ENCODE results near the gene LLGL2.
"Not testable (repeated sequence)": the region's sequence is repeated elsewhere in the genome, so short reads cannot be mapped to it uniquely, and the experiment has no call there.

The LLGL2 gene

DNA sequence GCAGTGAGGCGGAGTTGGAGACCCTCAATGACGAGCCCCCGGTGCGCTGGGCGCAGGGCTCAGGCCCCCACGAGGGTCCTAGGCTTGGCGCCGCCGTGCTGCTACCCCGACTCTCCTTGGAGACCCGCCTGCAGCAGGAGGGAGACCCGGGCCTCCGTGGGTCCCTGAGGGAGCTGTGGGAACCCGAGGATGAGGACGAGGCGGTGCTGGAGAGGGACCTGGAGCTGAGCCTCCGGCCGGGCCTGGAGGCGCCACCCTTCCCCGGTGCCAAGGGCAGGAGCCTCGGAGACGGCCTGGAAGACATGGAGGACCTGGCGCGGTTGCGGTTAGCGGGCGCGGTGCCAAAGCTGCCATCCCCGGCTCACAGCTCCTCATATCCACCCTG lies 64.4 kb downstream of the LLGL2 start:
- DNase-seq (ENCODE audit: low read depth in 2 of 2, low spot score in 1 of 2) = no peak

DNA sequence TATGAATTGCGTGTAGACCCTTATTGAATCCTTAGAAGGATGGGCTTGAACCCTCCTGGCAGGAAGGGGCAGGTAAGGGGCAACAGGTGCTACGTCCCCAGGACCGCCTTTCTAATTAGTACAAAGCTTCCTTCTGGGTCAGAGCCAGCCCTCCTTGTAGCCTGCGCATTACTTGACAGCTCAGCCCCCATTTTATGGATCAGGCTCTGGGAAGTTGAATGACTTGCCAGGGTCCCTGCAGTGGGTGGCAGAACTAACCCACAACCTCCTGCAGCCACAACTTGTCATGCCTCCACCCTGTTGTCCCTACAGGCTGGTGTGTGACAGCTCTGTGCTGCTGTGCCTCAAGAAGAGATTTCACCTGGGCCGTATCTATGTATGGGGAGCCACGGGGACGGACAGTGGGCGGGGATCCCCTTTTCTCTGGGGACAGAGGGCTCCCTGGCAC lies 64.8 kb downstream of the LLGL2 start:
- no peak for DNase-seq (ENCODE audit: low read depth in 2 of 2, low spot score in 1 of 2)

DNA sequence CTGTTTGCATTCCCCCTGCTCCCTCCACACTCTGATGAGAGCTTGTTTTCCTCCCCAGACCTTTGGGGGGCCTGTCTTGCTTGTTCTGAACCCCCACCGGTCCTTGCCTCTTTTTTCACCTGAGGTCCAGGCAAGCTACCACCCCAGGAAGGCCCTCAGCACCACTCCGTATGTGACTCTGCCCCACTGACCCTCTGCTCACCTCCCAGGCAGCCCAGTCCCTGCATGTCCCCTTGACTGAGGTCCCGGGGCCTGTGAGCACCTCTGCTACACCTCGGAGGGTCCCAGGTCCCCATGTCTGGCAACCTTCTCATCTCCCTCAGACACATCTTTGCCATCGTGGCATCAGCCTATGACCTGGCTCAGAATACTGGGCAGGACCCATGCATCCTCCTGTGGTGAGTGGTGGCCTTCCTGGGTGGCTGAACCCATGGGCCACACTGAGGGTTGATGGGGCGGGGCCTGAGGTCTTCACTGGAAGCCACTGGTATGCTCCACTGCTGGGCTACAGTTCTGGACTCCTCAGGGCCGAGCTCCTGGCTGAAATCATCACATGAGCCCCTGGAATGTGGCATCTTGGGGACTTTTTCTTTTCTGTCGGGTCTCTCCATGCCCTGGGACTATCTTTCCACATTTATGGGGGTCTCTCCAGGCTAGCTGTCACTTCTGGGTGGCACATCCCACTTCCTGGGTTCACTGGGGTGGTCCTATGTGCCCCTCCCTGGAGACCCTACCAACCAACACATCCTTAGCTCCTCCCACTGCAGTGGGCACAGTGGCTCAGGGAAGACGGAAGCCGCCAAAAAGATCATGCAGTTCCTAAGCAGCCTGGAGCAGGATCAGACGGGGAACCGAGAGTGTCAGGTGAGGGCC lies 65.6 kb downstream of the LLGL2 start:
- DNase-seq (ENCODE audit: low read depth in 2 of 2, low spot score in 1 of 2) = no peak

DNA sequence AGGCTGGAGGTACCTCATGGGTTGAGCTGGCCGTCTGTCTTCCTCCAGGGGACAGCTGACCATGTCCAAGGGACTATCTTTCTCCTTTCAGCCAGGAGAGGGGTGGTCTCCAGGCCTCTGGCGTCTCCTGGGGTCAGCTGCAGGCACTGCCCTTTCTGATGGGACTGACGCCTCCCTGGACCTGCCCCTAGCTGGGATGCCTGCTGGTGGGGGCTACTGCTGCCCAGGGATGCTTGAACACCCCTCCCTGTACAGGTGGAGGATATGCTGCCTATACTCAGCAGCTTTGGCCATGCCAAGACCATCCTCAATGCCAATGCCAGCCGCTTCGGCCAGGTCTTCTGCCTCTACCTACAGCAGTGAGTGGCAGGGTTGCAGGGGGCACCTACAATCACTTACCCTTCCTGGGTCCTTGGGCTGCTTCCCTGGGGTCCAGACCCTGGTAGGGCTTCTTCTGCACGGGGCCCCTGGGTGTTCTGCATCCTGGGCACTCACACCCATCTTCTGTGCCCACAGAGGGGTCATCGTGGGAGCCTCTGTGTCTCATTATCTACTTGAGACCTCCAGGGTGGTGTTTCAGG lies 66.3 kb downstream of the LLGL2 start:
- no peak for DNase-seq (ENCODE audit: low read depth in 2 of 2, low spot score in 1 of 2)

DNA sequence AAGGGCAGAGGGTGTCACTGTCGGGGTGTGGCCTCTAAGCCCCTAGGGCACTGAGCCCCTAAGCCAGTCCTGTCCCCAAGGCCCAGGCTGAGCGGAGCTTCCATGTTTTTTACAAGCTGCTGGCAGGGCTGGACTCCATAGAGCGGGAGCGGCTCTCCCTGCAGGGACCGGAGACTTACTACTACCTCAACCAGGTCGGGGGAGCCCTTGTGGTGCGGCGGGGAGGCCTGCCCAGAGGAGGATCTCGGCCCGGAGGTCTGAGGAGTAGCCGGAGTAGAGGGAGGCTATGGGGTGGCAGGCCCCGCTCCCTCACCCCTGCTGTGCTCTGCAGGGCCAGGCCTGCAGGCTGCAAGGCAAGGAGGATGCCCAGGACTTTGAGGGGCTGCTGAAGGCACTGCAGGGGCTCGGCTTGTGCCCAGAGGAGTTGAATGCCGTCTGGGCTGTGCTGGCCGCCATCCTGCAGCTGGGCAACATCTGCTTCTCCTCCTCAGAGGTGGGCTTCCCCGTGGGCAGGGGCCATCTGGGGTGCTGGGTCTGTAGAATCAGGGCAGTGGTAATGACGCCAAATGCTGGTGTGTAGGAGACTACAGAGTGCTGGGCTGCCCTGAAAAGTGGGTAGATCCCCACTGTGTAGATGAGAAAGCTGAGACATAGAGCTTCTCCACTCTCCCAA lies 67.0 kb downstream of the LLGL2 start:
- DNase-seq (ENCODE audit: low read depth in 2 of 2, low spot score in 1 of 2) = no peak

DNA sequence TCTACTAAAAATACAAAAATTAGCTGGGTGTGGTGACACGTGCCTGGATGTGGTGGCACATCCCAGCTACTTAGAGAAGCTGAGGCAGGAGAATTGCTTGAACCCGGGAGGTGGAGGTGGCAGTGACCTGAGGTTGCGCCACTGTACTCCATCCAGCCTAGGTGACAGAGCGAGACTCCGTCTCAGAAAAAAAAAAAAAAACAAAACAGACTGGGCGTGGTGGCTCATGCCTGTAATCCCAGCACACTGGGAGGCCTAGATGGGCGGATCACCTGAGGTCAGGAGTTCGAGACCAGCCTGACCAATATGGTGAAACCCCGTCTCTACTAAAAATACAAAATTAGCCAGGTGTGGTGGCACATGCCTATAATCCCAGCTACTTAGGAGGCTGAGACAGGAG lies 67.9 kb downstream of the LLGL2 start:
- not testable (repeated sequence) for DNase-seq (ENCODE audit: low read depth in 2 of 2, low spot score in 1 of 2)

DNA sequence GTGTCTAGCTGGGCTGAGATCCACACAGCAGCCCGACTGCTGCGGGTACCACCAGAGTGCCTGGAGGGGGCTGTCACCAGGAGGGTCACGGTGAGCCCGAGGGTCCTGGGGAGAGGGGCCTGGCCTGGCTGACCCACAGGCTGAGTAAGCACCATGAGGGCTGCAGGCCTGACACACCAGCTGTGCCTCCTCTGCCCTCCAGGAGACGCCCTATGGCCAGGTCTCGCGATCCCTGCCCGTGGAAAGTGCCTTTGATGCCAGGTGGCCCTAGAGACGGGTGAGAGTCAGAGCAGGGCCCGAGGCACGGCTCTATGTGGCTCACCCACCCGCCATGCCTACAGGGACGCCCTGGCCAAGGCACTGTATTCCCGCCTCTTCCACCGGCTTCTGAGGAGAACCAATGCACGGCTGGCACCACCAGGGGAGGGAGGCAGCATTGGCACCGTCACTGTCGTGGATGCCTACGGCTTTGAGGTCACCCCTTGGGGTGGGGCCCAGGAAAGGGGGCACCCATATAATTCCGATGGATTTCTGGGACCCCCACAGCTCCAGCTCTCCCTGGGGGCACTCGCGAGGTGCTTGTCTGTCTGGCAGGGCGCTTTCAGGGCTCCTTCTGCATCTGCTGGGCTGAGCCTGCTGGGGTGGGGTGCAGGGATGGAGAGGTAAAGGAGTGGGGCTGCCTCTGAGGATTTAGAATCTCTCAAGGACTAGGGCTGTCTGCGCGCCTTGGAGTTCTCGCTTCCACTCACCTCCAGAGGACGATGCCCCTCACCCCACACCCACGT lies 69.2 kb downstream of the LLGL2 start:
- no peak for DNase-seq (ENCODE audit: low read depth in 2 of 2, low spot score in 1 of 2)

DNA sequence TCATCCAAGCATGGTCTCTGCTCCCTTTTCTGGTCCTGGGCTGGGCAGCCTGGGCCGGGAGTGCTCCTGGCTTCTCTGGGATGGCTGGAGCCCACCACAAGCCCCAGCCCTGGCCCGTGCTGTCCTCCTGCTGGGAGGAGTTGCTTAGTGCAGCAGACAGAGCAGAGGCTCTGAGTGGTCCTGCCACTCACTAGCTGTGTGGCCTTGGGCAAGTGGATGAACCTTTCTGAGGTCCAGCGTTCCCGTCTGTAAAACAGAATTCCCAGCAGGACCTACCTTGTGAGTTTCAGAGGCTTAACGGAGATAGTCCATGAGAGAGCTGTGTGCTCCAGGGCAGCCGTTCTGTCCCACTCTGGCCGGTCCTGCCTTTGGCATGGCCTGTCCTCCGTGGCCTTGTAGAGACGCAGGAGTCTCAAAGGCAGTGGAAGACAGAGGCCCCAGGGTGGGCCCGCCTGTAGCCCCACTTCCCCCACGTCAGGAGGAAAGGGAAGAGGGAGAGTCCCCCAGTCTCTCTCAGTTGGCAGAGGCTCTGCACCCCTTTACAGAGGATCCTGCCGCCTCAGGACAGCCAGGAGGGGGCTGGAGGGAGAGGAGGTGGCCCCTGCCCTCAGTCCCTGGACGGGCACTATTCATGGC lies 69.9 kb downstream of the LLGL2 start:
- no peak for DNase-seq (ENCODE audit: low read depth in 2 of 2, low spot score in 1 of 2)

DNA sequence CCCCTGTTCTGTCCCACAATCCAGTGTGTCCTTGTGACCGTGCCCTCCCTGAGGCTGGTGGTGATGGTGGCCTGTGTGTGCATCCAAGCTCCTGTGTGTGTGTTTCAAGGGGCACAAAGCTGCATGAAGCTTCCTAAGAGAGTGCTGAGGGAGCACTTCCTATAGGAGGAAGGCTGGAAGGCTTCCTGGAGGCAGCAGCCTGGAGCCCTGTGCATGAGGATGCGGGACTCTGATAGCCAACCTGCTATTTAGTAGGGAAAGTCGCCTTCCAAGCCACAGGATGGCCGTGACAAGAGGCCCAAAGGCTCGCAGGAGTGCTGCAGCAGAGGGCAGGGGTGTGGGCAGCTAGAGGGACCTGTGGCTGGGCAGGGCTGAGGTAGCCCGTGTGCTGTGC lies 70.4 kb downstream of the LLGL2 start:
- DNase-seq (ENCODE audit: low read depth in 2 of 2, low spot score in 1 of 2) = no peak

DNA sequence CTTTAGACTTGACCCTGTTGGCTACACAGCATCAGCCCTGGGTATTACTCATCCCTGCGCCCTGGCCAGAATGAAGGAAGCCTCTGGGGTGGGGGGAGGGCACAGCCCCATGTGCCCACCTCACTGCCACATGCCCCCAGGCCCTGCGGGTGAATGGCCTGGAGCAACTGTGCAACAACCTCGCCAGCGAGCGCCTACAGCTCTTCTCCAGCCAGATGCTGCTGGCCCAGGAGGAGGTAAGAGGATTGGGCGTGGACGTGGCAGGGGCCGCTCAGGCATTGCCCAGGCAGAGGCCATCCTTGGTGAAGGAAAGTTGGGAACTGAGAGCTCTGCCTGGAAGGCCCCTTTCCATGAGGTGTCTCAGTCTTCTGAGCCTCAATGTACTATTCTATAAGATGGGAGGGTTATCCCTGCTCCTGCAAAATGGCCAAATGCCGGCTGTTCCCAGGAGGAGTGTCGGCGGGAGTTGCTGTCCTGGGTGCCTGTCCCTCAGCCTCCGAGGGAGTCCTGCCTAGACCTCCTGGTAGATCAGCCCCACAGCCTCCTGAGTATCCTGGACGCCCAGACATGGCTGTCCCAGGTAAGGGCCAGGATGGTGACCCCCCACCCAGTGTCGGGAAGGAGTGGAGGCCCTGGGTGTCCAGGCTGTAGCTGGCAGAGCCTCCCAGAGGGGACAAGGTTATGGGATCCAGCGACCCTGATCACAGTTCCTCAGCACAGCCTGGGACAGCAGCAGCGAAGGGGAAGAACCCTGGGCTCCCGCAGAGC lies 71.0 kb downstream of the LLGL2 start:
- DNase-seq (ENCODE audit: low read depth in 2 of 2, low spot score in 1 of 2) = no peak

DNA sequence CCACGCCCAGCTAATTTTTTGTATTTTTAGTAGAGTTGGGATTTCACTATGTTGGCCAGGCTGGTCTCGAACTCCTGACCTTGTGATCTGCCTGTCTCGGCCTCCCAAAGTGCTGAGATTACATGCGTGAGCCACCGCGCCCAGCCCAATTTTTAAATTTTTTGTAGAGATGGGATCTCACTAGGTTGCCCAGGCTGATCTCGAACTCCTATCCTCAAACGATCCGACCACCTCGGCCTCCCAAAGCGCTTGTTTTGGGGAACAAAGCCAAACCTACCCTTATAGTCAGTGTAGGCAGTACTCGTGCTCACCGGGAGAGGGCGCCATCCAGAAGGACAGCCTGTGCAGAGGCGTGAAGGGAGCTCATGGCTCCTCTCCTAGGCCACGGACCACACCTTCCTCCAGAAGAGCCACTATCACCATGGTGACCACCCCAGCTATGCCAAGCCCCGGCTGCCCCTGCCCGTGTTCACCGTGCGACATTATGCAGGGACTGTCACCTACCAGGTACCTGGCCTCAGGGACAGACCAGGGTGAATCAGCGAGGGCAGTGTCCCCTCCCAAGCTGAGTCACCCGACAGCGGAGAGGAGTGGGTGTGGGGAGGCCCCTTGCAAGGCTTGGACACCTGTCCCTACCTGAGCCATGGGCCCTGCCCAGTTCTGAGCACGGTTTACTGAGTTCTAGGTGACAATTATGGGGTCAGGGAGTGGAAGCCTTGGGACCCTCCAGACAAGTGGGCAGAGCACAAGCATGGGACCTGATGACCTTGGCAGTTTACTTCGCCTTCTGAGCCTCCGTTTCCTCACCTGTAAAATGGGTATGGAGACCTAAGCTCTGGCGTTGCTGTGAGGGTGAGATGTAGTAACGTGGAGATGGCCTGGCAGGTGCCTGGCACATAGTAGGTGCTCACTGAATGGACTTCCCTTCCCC lies 75.8 kb downstream of the LLGL2 start:
- DNase-seq (ENCODE audit: low read depth in 2 of 2, low spot score in 1 of 2) = peak in 1 of 2 donors; percentile 39

DNA sequence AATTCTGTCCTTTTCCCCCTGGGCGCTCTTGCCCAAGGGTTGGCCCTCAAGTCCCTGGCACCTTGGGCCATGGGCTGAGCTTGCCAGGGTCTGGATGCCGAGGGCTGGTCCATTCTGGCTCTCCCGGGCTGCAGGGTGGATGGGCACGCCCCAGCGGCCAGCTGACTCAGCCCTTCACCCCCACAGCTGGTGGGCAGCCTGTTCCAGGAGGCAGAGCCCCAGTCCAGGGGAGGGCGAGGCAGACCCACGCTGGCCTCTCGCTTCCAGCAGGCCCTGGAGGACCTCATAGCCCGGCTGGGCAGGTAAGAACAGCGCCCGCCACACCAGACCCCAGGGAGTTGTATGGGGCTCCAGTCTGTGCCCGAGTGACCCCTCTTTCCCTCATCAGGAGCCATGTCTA lies 77.1 kb downstream of the LLGL2 start:
- DNase-seq (ENCODE audit: low read depth in 2 of 2, low spot score in 1 of 2) = no peak

DNA sequence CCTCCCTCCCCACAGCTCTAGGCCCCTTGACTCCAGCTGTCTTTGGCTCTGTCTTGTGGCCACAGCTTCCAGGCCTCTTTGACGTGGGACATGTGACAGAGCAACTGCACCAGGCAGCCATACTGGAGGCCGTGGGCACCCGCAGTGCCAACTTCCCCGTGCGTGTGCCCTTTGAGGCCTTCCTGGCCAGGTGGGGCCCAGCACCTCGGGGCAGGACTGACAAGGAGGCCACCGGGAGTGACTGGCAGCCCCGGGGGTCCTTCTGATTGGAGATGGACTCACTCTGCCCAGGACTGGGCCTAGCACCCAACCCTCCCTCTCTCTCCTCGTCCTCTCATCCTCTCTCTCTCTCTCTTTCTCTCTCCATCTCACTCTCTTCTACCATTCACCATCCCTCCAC lies 77.6 kb downstream of the LLGL2 start:
- DNase-seq (ENCODE audit: low read depth in 2 of 2, low spot score in 1 of 2) = no peak

DNA sequence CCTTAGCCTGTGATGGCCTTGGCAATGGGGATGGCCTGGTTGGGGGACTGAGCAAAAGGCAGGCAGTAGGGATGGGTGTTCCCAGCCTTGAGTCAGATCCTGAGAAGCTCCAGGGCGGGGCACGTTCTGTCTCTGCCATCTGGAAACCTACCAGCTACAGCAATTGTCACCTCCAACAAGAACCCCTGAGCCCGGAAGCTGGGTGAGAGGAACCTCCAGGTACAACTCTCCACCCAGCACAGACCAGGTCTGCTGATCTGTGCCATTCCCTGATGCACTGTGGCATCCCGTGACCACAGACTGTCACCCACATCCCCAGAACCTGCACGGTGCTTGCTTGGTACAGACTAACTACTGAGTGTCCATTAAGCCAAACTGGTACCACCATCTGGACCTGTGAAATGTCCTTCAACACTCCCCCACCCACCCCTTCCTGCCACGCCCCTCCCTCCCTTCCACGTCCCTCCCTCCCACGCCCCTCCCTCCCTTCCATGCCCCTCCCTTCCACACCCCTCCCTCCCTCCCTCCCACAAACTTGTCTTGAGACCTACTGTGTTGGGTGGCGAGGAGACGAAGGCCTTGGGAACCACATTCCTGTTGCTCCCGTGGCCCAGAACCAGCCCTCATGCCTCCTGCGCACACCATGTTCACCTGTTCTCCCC lies 78.7 kb downstream of the LLGL2 start:
- DNase-seq (ENCODE audit: low read depth in 2 of 2, low spot score in 1 of 2) = no peak

DNA sequence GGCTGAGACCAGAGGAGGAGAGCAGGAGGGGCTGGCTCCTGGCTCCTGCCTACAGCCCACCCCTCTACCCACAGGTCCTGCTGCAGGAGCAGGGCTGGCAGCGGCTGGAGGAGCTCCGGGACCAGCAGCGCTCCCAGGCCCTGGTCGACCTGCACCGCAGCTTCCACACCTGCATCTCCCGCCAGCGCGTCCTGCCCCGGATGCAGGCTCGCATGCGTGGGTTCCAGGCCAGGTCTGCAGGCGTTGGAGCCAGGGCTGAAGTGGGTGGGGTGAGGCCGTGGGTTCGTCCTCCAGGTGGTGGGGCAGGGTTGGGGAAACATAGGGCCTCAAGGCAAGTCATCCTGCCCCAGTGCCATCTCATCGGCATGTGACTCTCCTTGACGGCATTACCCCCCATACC lies 80.3 kb downstream of the LLGL2 start:
- no peak for DNase-seq (ENCODE audit: low read depth in 2 of 2, low spot score in 1 of 2)

DNA sequence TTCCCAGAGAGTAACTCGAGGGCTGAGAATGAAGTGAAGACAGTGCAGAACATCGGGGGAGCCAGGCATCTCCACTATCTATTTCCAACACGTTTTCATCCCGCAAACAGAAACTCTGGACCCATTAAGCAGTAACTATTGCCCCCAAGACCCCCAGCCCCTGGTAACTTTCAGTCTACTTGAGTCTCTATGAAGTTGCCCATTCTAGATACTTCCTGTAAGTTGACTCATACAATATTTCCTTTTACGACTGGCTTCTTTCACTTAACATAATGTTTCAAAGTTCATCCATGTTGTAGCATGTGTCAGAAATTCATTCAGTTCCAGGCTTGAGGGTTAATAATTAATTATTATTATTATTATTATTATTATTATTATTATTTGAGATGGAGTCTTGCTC lies 81.6 kb downstream of the LLGL2 start:
- no peak for DNase-seq (ENCODE audit: low read depth in 2 of 2, low spot score in 1 of 2)

DNA sequence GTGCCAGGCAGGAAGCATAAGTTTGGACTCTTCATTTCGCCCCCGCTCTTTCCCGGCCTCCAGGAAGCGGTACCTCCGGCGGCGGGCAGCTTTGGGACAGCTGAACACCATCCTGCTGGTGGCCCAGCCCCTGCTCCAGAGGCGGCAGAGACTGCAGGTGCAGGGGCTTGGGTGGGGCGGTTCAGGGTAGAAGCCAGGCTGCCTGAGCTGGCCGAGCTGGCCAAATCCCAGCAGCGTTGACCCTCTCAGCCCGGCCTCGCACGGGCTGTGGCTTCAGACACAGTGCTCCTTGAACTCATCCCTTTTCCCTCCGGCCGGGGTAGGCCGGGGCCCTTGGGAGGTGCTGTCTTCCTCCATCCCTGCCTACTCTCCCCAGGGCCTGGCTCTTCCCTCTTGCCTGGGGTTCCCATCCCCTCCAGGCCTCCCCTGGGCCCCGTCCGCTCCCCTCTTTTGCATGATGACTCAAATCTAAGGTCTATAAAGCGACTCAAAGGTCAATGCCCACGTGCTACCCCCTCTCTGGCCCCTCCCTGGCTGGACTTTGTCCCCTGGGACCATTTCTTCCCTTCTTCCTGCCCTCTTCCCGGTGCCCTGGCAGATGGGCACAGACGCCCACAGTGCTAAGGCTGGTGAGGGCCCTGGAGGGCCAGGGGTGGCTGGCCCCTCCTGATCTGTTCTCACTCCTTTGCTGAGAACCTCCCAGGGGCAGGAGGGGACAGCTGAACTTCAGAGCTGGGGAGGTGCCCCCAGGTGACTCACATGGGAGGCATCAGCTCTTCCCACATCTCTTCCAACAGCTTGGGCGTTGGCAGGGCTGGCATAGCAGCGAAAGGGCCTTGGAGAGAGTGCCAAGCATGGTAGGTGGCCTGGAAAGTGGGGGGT lies 84.8 kb downstream of the LLGL2 start:
- no peak for DNase-seq (ENCODE audit: low read depth in 2 of 2, low spot score in 1 of 2)

Data from stimulated activated CD8-positive, alpha-beta memory T cell treated with anti-CD3 and anti-CD28 coated beads, Interleukin-4, amount 100 ng/mL, for 1 hour (primary cell).